ENCODE data around the gene ZSWIM5. TPM values are rescaled to one million over a fixed set of nuclear protein-coding genes. Genes with fewer than 3 reads are reported as not detected.

ZSWIM5 gene
- total RNA-seq, 1 donor from 2014 or later, result 0.23 TPM

DNA sequence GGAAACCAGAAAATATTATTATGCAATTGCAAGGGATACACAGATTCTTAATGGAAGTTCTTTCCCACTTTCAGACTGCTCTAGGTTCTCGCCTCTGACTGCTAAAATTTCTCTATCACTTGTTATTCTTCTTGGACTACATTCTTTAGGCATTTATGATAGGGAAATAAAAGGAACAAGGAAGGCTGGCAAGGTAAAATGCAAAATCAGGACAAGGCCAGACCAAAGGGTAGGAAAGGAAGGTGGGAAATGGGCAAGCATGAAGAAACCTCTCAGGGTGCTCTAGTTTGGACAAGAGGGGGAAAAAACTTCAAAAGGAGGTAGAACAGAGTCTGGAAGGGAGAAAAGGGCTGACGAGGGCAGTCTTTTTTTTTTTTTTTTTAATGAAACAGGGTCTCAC lies 168.2 kb downstream of the ZSWIM5 start:
- TF ChIP-seq, protein P1, sequence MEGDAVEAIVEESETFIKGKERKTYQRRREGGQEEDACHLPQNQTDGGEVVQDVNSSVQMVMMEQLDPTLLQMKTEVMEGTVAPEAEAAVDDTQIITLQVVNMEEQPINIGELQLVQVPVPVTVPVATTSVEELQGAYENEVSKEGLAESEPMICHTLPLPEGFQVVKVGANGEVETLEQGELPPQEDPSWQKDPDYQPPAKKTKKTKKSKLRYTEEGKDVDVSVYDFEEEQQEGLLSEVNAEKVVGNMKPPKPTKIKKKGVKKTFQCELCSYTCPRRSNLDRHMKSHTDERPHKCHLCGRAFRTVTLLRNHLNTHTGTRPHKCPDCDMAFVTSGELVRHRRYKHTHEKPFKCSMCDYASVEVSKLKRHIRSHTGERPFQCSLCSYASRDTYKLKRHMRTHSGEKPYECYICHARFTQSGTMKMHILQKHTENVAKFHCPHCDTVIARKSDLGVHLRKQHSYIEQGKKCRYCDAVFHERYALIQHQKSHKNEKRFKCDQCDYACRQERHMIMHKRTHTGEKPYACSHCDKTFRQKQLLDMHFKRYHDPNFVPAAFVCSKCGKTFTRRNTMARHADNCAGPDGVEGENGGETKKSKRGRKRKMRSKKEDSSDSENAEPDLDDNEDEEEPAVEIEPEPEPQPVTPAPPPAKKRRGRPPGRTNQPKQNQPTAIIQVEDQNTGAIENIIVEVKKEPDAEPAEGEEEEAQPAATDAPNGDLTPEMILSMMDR (conservative IDR thresholded peaks at IDR 0.05; ENCODE audit: low read depth, low read length), result no peak
- no peak for DNase-seq (ENCODE audit: low read depth)
- H3K4me3 ChIP-seq (ENCODE audit: low read depth, low read length), result no peak overlapping the region

DNA sequence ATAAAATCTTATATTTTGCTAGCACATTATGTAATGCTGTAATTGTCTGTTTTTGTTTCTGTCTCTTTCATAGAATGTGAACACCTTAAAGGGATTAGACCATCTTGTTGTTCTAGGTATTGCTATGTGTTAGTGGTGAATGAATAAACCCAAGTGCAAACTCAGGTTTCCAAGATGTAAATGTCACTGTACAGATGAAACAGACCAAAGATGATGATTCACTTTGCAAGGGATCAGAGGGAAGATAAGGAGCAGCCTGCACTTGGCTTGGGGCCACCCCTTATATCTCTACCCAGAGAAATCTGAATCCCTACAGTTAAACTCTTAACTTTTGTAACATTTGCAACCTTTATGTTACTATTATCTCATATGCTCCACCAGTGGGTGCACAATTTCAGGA lies 168.9 kb downstream of the ZSWIM5 start:
- TF ChIP-seq, protein P1 (conservative IDR thresholded peaks at IDR 0.05; ENCODE audit: low read depth, low read length), result no peak
- H3K4me3 ChIP-seq (ENCODE audit: low read depth, low read length), result no peak overlapping the region
- DNase-seq (ENCODE audit: low read depth), result no peak

DNA sequence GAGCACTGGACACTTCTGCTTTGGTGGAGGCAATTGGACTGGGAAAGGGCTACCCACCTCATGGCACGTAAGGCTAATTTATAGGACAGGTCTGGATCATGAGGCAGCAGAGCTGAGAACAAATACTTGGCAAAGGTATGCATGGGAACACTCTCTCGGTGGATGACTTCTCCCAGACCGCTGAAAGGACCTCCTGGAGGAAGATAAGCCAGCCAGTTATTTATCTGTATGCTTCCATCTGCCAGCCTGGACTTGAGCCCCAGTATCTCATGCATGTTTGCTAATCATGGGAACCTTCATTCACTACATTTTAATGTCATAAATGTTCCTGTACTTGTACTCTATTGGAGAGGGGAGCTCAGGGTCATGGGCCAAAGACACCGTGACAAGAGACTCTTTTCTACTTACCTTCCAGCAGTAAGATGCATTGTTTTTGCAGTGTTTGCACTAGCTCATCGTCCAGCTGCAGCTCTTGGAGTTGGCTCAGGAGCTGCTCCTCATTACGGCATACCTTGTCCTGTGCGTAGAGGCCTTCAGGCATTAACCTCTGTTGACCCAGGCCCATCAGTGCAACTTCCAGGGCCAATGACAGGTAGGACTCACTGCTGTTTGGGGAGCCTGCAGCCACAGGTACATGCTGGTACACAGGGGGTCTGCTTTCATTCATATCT lies 170.6 kb downstream of the ZSWIM5 start:
- TF ChIP-seq, protein P1 (conservative IDR thresholded peaks at IDR 0.05; ENCODE audit: low read depth, low read length), result no peak
- no peak for DNase-seq (ENCODE audit: low read depth)
- H3K4me3 ChIP-seq (ENCODE audit: low read depth, low read length), result no peak overlapping the region

DNA sequence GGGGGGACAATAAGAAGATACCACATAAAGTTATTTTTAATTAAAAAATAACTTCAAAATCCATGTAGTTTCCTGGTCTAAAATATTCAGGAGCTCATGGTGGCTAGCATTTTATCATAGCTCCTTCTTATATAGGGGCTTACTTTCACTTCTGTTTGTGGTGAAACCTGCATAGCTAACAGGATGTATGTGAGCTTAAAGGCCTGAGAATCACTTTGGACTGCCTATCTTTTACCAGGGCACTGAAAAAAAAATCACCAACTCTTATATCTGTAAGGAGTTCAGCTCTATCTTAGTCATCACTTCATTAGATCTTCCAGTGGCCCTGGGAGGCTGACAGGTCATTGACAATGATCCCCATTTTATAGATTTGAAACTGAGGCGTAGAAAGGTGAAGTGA lies 173.0 kb downstream of the ZSWIM5 start:
- DNase-seq (ENCODE audit: low read depth), result no peak
- no peak overlapping the region for H3K4me3 ChIP-seq (ENCODE audit: low read depth, low read length)
- TF ChIP-seq, protein P1 (conservative IDR thresholded peaks at IDR 0.05; ENCODE audit: low read depth, low read length), result no peak

DNA sequence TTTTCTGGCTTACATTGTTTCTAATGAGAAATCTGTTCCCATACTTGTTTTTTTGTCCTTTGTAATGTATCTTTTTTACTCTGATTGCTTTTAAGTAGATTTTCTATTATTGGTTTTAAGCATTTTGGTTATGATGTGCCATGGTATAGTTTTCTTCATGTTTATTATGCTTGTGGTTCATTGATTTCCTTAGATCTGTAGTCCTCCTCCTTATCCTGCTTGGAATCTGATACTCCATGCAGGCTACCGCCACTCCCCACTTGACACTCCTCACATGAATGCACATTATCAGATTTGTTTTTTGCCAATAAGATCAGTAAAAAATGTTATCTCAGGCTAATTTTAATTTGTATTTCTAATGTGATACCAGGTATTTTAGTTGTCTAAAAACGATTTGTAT lies 173.6 kb downstream of the ZSWIM5 start:
- no peak overlapping the region for H3K4me3 ChIP-seq (ENCODE audit: low read depth, low read length)
- DNase-seq (ENCODE audit: low read depth), result no peak
- TF ChIP-seq, protein P1 (conservative IDR thresholded peaks at IDR 0.05; ENCODE audit: low read depth, low read length), result no peak

DNA sequence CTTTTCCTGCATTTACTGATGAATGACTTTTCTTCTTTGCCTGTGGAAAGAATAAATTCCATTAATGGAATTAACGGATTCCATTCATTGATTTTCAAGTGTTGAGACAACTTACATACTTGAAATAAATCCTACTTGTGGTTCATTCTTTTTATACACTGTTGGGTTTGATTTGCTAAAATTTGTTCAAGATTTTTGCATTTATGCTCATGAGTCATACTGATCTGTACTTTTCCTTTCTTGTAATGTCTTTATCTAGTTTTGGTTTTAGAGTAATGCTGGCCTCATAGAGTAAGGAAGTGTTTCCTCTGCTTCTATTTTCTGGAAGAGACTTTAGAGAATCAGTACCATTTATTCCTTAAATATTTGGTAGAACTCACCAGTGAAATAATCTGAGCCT lies 180.0 kb downstream of the ZSWIM5 start:
- TF ChIP-seq, protein P1 (conservative IDR thresholded peaks at IDR 0.05; ENCODE audit: low read depth, low read length), result no peak
- no peak overlapping the region for H3K4me3 ChIP-seq (ENCODE audit: low read depth, low read length)
- DNase-seq (ENCODE audit: low read depth), result no peak

DNA sequence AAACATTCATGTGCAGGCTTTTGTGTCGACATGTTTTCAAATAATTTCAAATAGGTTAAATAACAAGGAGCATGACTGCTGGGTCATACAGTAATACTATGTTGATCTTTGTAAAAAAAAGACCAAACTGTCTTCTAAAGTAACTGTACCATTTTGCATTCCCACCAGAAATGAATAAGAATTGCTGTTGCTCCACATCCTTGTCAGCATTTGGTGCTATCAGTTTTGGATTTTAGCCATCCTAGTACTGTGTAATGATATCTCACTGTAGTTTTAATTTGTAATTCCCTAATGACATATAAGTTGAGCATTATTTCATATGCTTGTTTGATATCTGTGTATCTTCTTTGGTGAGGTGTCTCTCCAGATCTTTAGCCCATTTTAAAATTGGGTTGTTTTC lies 182.7 kb downstream of the ZSWIM5 start:
- TF ChIP-seq, protein P1 (conservative IDR thresholded peaks at IDR 0.05; ENCODE audit: low read depth, low read length), result no peak
- no peak for DNase-seq (ENCODE audit: low read depth)
- no peak overlapping the region for H3K4me3 ChIP-seq (ENCODE audit: low read depth, low read length)
